ENCODE measurements around the gene TICRR. TPM values are rescaled to one million over a fixed set of nuclear protein-coding genes. Genes with fewer than 3 reads are reported as not detected.

The TICRR gene
- total and polyA plus RNA-seq, 2 of the 13 experiments (the other 11 are each of a cell fraction or from before 2014, with no cell fraction given) = 4.1 to 14.3 TPM

GRCh38 chr15:89642106-89642505, 66.8 kb downstream of the TICRR start:
- DNase-seq (ENCODE audit: low spot score) (no peak), FAIRE-seq (no peak), ATAC-seq (no peak)
- Histone ChIP-seq H3K36me3 (replicated peaks in 1 of 2; ENCODE audit: control insufficient read depth in 1 of 2, insufficient read depth in 2 of 2, low read length in 2 of 2) (peaks cover 0 to 2% of the 10 kb centered on the region in 2 experiments; a peak in 1 of 5 replicates), H3K9me3 (ENCODE audit: low read length) (no peaks in the 10 kb centered on the region), H3K4me1 (ENCODE audit: insufficient read depth, low read length) (no peaks in the 10 kb centered on the region), H3K9ac (ENCODE audit: insufficient read depth, low read depth, low read length) (no peak overlapping the region), H3K27ac (ENCODE audit: extremely low read length, insufficient read depth, low read length) (no peak overlapping the region), H3K27me3 (ENCODE audit: control insufficient read depth in 1 of 2, insufficient read depth in 2 of 2, low read length in 2 of 2) (no peaks in the 10 kb centered on the region), H2AFZ (ENCODE audit: low read length) (no peak overlapping the region), H4K20me1 (ENCODE audit: insufficient read depth, low read length) (no peaks in the 10 kb centered on the region), H3K79me2 (ENCODE audit: insufficient read depth, low read length) (no peaks in the 10 kb centered on the region), H3K4me2 (ENCODE audit: low read depth, low read length) (no peak overlapping the region), H3K4me3 (replicated peaks in 1 of 3; ENCODE audit: insufficient read depth in 1 of 3, low read depth in 2 of 3, low read length in 3 of 3) (no peak overlapping the region)
- POLR2A ChIA-PET = no interaction called here
- in situ Hi-C loops (cut with HindIII; ENCODE audit: extremely low pct_ligation_motif_present, low pct_unique_long_range_greater_than_20kb) (no loop called here), intact Hi-C loops (cut with micrococcal nuclease; ENCODE audit: unreplicated experiment) (no loop called here)
- 98% methylated on average over 8 of the region's 16 CpGs for WGBS (ENCODE audit: low lambda C conversion rate)
- no TSS peak for BruUV-seq (replicated peaks)
- CTCF ChIA-PET (ENCODE audit: low intra/inter-chr PET ratio, low total read pairs) = no interaction called here
- no peak for TF ChIP-seq ATF1 (CRISPR knock-in tag; IDR thresholded peaks at IDR 0.05)
- TF ChIP-seq ZSCAN12 (CRISPR knock-in tag; IDR thresholded peaks at IDR 0.05) = no peak
- peak; percentile 26 for TF ChIP-seq AGO2 (optimal IDR thresholded peaks at IDR 0.05; ENCODE audit: low read depth, low read length)

- ChIA-PET CTCF (ENCODE audit: low intra/inter-chr PET ratio, low total read pairs) (no interaction called here), POLR2A (no interaction called here)
- WGBS (ENCODE audit: low lambda C conversion rate) = 100% methylated on average over 1 of the region's 8 CpGs
- no peak for TF ChIP-seq ZNF597 (CRISPR knock-in tag; IDR thresholded peaks at IDR 0.05)
- no peak for TF ChIP-seq ZNF263 (CRISPR knock-in tag; IDR thresholded peaks at IDR 0.05)
- no peak for TF ChIP-seq GATAD2A (CRISPR knock-in tag; IDR thresholded peaks at IDR 0.05)
- TF ChIP-seq ZBTB40 (IDR thresholded peaks at IDR 0.05) = no peak
- TF ChIP-seq ZBTB40 (CRISPR knock-in tag; IDR thresholded peaks at IDR 0.05) = no peak
- Histone ChIP-seq H3K4me1 (ENCODE audit: insufficient read depth, low read length) (peaks cover 6% of the 10 kb centered on the region; the same call in 1 of the 2 replicates), H3K79me2 (ENCODE audit: insufficient read depth, low read length) (no peaks in the 10 kb centered on the region), H3K4me3 (replicated peaks in 1 of 3; ENCODE audit: insufficient read depth in 1 of 3, low read depth in 2 of 3, low read length in 3 of 3) (no peak overlapping the region), H2AFZ (ENCODE audit: low read length) (no peak overlapping the region), H3K27me3 (ENCODE audit: control insufficient read depth in 1 of 2, insufficient read depth in 2 of 2, low read length in 2 of 2) (no peaks in the 10 kb centered on the region), H3K4me2 (ENCODE audit: low read depth, low read length) (no peak overlapping the region), H3K36me3 (replicated peaks in 1 of 2; ENCODE audit: control insufficient read depth in 1 of 2, insufficient read depth in 2 of 2, low read length in 2 of 2) (no peaks in the 10 kb centered on the region; a peak in 2 of 5 replicates), H4K20me1 (ENCODE audit: insufficient read depth, low read length) (no peaks in the 10 kb centered on the region), H3K27ac (ENCODE audit: extremely low read length, insufficient read depth, low read length) (no peak overlapping the region), H3K9ac (ENCODE audit: insufficient read depth, low read depth, low read length) (no peak overlapping the region), H3K9me3 (ENCODE audit: low read length) (no peaks in the 10 kb centered on the region)
- intact Hi-C loops (cut with micrococcal nuclease; ENCODE audit: unreplicated experiment) = no loop called here
- BruUV-seq (replicated peaks) = no TSS peak
- in situ Hi-C loops (cut with HindIII; ENCODE audit: extremely low pct_ligation_motif_present, low pct_unique_long_range_greater_than_20kb) = no loop called here
- DNase-seq (ENCODE audit: low spot score) (no peak), FAIRE-seq (no peak), ATAC-seq (no peak)
Measured at GRCh38 chr15:89645680-89646079, 70.4 kb downstream of the TICRR start.
